ENCODE results near the gene AKR1C4.
"Not testable (repeated sequence)": the region's sequence is repeated elsewhere in the genome, so short reads cannot be mapped to it uniquely, and the experiment has no call there.

AKR1C4 gene

GRCh38 chr10:5196702-5197113 is at the start of gene AKR1C4:
Gene AKR1C4, plus strand, starts transcription at chr10:5196837. Its CDS starts 31 bp downstream, at chr10:5196868.
- FAIRE-seq: no peak

GRCh38 chr10:5146920-5147254 is 49.8 kb upstream of the AKR1C4 start:
- FAIRE-seq: no peak

GRCh38 chr10:5147255-5147980 is 49.2 kb upstream of the AKR1C4 start:
- FAIRE-seq: no peak

DNA sequence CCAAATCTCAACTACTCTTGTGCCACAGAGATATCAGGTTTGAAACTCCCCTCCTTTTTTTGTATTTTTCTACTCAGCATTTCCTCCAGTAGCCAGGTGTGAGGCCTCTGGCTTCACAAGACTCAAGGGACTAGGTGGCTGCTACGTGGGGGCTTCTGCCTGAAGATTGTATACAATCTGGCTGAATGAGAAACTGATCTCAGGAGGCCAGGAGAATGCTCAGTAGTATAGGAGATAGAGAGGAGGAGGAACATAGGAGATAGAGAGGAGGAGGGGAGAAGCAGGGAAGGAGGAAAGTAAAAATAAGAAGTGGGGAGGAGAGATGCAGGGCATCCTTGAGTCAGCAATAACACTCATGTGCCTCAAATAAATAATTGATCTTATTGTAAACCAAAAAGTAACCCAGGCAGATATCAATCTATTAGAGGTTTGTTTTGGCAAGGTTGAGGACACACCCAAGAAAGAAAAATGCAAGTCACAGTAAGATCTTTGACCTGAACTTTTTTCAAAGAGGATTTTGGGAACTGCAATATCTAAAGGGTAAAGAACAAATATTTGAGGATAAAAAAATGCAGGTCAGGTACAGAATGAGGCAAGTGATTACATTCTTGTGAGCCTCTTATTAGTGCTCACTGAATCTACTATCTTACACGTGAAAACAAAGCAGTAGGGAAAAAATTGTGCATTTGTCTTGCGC is 48.5 kb upstream of the AKR1C4 start:
- FAIRE-seq: no peak

- no peak for FAIRE-seq
Measured at GRCh38 chr10:5148678-5149032, 48.0 kb upstream of the AKR1C4 start.

- FAIRE-seq: no peak
Measured at GRCh38 chr10:5151076-5151475, 45.6 kb upstream of the AKR1C4 start.

- FAIRE-seq: no peak
Measured at GRCh38 chr10:5155951-5156350, 40.7 kb upstream of the AKR1C4 start.

- FAIRE-seq: no peak
Measured at GRCh38 chr10:5157501-5157900, 39.1 kb upstream of the AKR1C4 start.

- no peak for FAIRE-seq
Measured at GRCh38 chr10:5159126-5159525, 37.5 kb upstream of the AKR1C4 start.

DNA sequence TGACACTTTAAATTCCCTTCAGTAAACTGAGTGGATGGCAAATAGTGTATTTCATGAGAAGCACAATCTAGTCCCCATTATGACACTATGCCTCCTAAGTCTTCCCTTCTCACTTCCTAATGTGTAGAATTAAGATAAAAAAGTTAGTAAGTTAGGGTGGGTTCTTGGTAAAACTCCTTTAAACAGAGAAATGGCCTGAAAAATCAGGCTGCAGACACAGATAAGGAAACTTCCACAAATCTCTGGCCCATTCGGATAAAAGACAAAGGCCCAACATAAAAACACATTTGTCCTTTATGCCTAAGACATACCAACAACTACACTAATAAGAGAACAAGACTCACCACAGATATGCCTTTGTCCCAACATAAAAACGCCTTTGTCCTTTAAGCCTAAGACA is 33.1 kb upstream of the AKR1C4 start:
- no peak for FAIRE-seq

DNA sequence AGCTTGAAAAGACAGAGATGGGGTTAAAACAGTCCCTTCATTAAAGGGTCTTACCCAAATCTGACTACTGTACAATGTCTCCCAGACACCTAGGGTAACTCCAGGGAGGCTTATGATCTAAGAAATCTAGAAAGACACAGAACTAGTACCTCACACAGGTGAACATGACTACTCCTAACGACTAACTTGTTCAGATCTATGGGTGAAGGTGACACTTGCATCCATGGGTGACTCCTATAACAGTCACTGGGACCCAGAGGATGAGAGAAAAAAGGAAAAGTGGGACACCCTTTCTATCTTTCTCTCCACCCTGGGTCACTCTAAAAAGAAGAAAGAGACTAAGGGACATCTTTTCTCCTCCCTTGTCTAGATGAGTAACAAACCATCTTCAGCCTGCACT is 30.9 kb upstream of the AKR1C4 start:
- no peak for FAIRE-seq

DNA sequence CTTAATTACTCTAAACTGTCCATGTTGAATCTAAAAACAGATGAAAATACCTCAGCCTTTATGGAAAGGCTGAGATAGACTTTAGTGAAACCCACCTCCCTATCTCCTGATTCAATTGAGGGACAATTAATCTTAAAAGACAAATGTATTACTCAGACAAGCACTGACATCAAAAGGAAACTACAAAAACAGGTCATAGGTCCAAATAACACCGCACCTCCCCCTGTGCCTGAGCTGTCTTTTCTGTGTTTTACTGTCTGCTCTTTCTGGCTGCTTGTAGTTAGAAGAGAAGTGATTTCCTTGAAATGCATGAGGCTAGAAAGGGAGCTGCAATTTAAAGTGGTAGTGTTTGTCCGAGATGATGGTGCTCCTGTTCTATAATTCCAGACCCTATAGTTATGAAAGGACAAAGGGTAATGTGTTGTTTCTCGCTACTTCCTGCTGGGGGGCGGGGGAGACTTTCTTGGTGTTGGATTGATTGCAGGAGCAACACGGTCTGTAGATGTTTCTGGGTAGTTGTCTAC is 27.7 kb upstream of the AKR1C4 start:
- FAIRE-seq: no peak

GRCh38 chr10:5175581-5175980 is 21.1 kb upstream of the AKR1C4 start:
- FAIRE-seq: not testable (repeated sequence)

DNA sequence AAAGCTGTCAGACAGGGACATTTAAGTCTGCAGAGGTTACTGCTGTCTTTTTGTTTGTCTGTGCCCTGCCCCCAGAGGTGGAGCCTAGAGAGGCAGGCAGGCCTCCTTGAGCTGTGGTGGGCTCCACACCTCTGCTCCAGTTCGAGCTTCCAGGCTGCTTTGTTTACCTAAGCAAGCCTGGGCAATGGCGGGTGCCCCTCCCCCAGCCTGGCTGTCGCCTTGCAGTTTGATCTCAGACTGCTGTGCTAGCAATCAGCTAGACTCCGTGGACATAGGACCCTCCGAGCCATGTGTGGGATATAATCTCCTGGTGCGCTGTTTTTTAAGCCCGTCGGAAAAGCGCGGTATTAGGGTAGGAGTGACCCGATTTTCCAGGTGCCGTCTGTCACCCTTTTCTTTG is 16.1 kb upstream of the AKR1C4 start:
- FAIRE-seq: not testable (repeated sequence)

DNA sequence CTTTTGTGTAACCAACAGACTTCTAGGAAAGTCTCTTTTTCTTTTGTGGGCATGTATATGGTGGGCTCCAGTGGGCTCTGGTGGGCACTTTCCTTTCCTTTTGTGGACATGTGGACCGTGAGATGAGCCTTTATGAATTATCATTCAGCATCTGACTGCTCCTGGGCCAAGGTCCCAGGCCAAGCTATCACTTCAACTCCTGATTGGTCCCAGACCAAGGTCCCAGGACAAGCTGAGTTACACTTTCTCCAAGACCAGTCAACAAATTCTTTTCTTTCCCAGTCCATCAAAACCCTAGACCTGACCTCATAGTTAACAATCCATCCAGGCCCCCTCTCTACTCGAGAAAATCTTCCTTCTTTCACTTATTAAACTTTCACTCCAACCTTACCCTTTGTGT is 12.7 kb upstream of the AKR1C4 start:
- no peak for FAIRE-seq

DNA sequence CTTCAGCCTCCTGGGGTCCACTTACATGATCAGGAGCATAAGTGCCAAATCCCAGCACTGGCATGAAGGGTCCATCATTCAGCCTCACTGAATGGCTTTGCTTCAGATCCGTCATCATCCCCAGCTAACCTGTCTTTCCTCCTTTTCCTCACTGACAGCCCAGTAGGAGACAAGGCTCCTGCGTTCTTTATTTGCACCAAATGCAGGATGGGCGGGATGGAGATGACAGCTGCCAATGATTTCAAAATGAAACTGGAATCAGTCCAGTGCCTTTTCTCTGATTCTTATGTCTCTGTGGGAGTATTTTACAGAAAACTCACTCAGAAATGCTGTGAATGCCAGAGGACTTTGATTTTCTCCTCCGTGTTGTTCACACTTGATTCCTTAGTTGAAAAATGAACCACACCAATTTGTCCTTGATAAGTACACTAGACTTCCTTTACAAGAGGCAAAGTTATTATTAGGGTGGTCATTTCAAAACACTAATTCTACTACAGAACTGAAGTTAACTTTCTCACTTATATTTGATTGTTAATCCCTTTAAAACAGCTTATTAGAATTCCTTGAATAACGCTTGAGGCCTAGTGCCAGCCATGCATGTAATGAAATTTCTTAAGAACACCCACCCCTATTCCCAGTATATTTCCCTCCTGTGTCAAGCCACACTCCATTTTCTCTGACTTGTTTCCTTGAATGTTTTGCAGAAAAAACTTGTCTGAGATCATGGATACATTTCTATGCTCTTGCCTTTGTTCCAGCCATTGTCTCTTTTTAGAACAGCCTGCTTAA is 11.5 kb upstream of the AKR1C4 start, which contains the start of gene AKR1C8:
AKR1C8 (minus strand) TSS at position 164 of the 789 bp plus-strand sequence; CDS start at position 118, 46 bp downstream.
- FAIRE-seq: no peak

GRCh38 chr10:5187867-5188266 is 8.8 kb upstream of the AKR1C4 start:
- FAIRE-seq: no peak

- no peak for FAIRE-seq
Measured at GRCh38 chr10:5188358-5188757, 8.3 kb upstream of the AKR1C4 start.

- no peak for FAIRE-seq
Measured at GRCh38 chr10:5194431-5194830, 2.2 kb upstream of the AKR1C4 start.

GRCh38 chr10:5195727-5196374 is 786 bp upstream of the AKR1C4 start:
- no peak for FAIRE-seq

GRCh38 chr10:5198386-5198785 is 1.7 kb downstream of the AKR1C4 start:
- FAIRE-seq: no peak

- FAIRE-seq: no peak
Measured at GRCh38 chr10:5199398-5199797, 2.8 kb downstream of the AKR1C4 start.

- FAIRE-seq: no peak
Measured at GRCh38 chr10:5206799-5207198, 10.2 kb downstream of the AKR1C4 start.

Measured in endometrium (tissue), 2 donors.